ENCODE results near the gene NEB. TPM values are rescaled to one million over a fixed set of nuclear protein-coding genes. Genes with fewer than 3 reads are reported as not detected.
"Not testable (repeated sequence)": the region's sequence is repeated elsewhere in the genome, so short reads cannot be mapped to it uniquely, and the experiment has no call there.

The NEB gene
- total RNA-seq, 3 donors from 2014 or later (not counting 1 experiment from before 2014, with no cell fraction given), result 5.0 to 5.7 (median 5.4) TPM

- H3K36me3 Mint-ChIP-seq, result no peaks in the 10 kb centered on the region
- H3K4me1 ChIP-seq (ENCODE audit: control insufficient read depth, insufficient read depth, low read length), result no peaks in the 10 kb centered on the region
- 94% methylated on average over 3 of the region's 3 CpGs for WGBS (ENCODE audit: insufficient coverage)
- DNase-seq, result no peak
- no peaks in the 10 kb centered on the region for H3K27me3 Mint-ChIP-seq (ENCODE audit: low read depth in 2 of 2)
- intact Hi-C loops (cut with micrococcal nuclease), result no loop called here
- H3K4me3 ChIP-seq (ENCODE audit: low read length), result no peak overlapping the region
- H3K9me3 Mint-ChIP-seq, result no peaks in the 10 kb centered on the region
- no peaks in the 10 kb centered on the region for H3K36me3 ChIP-seq (ENCODE audit: control insufficient read depth, insufficient read depth, low read length)
- H3K4me3 Mint-ChIP-seq, result no peak overlapping the region
- no peak overlapping the region for H3K27ac ChIP-seq (ENCODE audit: low read length)
- no peaks in the 10 kb centered on the region for H3K27me3 ChIP-seq (ENCODE audit: control insufficient read depth, insufficient read depth, low read length)
- no peak for TF ChIP-seq CTCF (IDR thresholded peaks at IDR 0.05)
- H3K4me1 Mint-ChIP-seq, result no peaks in the 10 kb centered on the region
- H3K9me3 ChIP-seq (ENCODE audit: control insufficient read depth, insufficient read depth, low read length), result no peaks in the 10 kb centered on the region
- no peak for ATAC-seq
- H3K27ac Mint-ChIP-seq, result no peak overlapping the region
Observed at GRCh38 chr2:151650456-151650855, 83.8 kb downstream of the NEB start.

GRCh38 chr2:151649966-151650365 lies 84.3 kb downstream of the NEB start:
- no peaks in the 10 kb centered on the region for H3K36me3 Mint-ChIP-seq

GRCh38 chr2:151649400-151649799 lies 84.9 kb downstream of the NEB start:
- Histone ChIP-seq H3K27me3 (ENCODE audit: control insufficient read depth, insufficient read depth, low read length) (no peaks in the 10 kb centered on the region), H3K4me1 (ENCODE audit: control insufficient read depth, insufficient read depth, low read length) (no peaks in the 10 kb centered on the region), H3K27ac (ENCODE audit: low read length) (no peak overlapping the region), H3K36me3 (ENCODE audit: control insufficient read depth, insufficient read depth, low read length) (no peaks in the 10 kb centered on the region), H3K9me3 (ENCODE audit: control insufficient read depth, insufficient read depth, low read length) (no peaks in the 10 kb centered on the region), H3K4me3 (ENCODE audit: low read length) (no peak overlapping the region)
- H3K27me3 Mint-ChIP-seq (ENCODE audit: low read depth in 2 of 2), result no peaks in the 10 kb centered on the region
- no peaks in the 10 kb centered on the region for H3K36me3 Mint-ChIP-seq
- DNase-seq (no peak), ATAC-seq (no peak)
- TF ChIP-seq CTCF (IDR thresholded peaks at IDR 0.05), result no peak
- intact Hi-C loops (cut with micrococcal nuclease), result no loop called here
- no peak overlapping the region for H3K4me3 Mint-ChIP-seq
- H3K4me1 Mint-ChIP-seq, result no peaks in the 10 kb centered on the region
- H3K9me3 Mint-ChIP-seq, result no peaks in the 10 kb centered on the region
- H3K27ac Mint-ChIP-seq, result no peak overlapping the region
- no CpG with 5 or more reads among the region's 1 CpG for WGBS (ENCODE audit: insufficient coverage)

More at GRCh38 chr2:151649966-151650365, 84.3 kb downstream of the NEB start:
- Histone ChIP-seq H3K27me3 (ENCODE audit: control insufficient read depth, insufficient read depth, low read length) (no peaks in the 10 kb centered on the region), H3K4me3 (ENCODE audit: low read length) (no peak overlapping the region), H3K27ac (ENCODE audit: low read length) (no peak overlapping the region), H3K4me1 (ENCODE audit: control insufficient read depth, insufficient read depth, low read length) (no peaks in the 10 kb centered on the region), H3K36me3 (ENCODE audit: control insufficient read depth, insufficient read depth, low read length) (no peaks in the 10 kb centered on the region), H3K9me3 (ENCODE audit: control insufficient read depth, insufficient read depth, low read length) (no peaks in the 10 kb centered on the region)
- Mint-ChIP-seq H3K27me3 (ENCODE audit: low read depth in 2 of 2) (no peaks in the 10 kb centered on the region), H3K4me1 (no peaks in the 10 kb centered on the region), H3K9me3 (no peaks in the 10 kb centered on the region), H3K4me3 (no peak overlapping the region), H3K27ac (no peak overlapping the region)
- WGBS (ENCODE audit: insufficient coverage), result 86% methylated on average over 3 of the region's 3 CpGs
- intact Hi-C loops (cut with micrococcal nuclease), result no loop called here
- no peak for ATAC-seq
- no peak for DNase-seq
- no peak for TF ChIP-seq CTCF (IDR thresholded peaks at IDR 0.05)

- WGBS (ENCODE audit: insufficient coverage), result 96% methylated on average over 4 of the region's 4 CpGs
- ATAC-seq, result not testable (repeated sequence)
Observed at GRCh38 chr2:151646512-151646911, 87.8 kb downstream of the NEB start.

More at GRCh38 chr2:151646512-151646911, 87.8 kb downstream of the NEB start:
- H3K4me3 ChIP-seq (ENCODE audit: low read length); H3K27me3 Mint-ChIP-seq (ENCODE audit: low read depth in 2 of 2); DNase-seq; H3K27me3 ChIP-seq (ENCODE audit: control insufficient read depth, insufficient read depth, low read length); H3K4me1 Mint-ChIP-seq; H3K9me3 ChIP-seq (ENCODE audit: control insufficient read depth, insufficient read depth, low read length); H3K36me3 ChIP-seq (ENCODE audit: control insufficient read depth, insufficient read depth, low read length); H3K9me3 Mint-ChIP-seq; intact Hi-C loops (cut with micrococcal nuclease); H3K27ac ChIP-seq (ENCODE audit: low read length); H3K36me3 Mint-ChIP-seq; H3K4me3 Mint-ChIP-seq; H3K27ac Mint-ChIP-seq; H3K4me1 ChIP-seq (ENCODE audit: control insufficient read depth, insufficient read depth, low read length): not testable (repeated sequence)
